K562 (cell line): ENCODE data around the gene CSRNP2. TPM values are rescaled to one million over a fixed set of nuclear protein-coding genes. Genes with fewer than 3 reads are reported as not detected.
A peak's percentile ranks its signal among the peaks of the same experiment; 100 is the strongest.

ENCODE experiments used
- CUX1 ChIP-seq: fragments of 200-800 bp; sonication (Bioruptor generic); IDR thresholded peaks from 2 replicates; pipeline ENCODE4 v1.6.1; 2016; ENCODE audit warnings: missing genetic modification characterization, missing compliant biosample characterization
- DNMT1 ChIP-seq: fragments of 450-650 bp; IDR thresholded peaks from 2 replicates; pipeline ENCODE4 v1.6.1; 2016; ENCODE audit warnings: antibody characterized with exemption, mild to moderate bottlenecking
- ETS2 ChIP-seq: IDR thresholded peaks from 2 replicates; pipeline ENCODE4 v1.6.1; 2016; ENCODE audit warnings: borderline replicate concordance, missing genetic modification characterization, mild to moderate bottlenecking, moderate library complexity, missing compliant biosample characterization; ENCODE audit not compliant: poor library complexity, severe bottlenecking
- ETV6 ChIP-seq, 3 experiments: fragments of 150-350 bp in 1 of 3; sonication (generic) in 1 of 3; formaldehyde crosslinking in 1 of 3; IDR thresholded peaks; 2 replicates each; pipeline versions ENCODE4 v1.6.1 to v1.8.0; 2014 to 2022; ENCODE audit warnings: borderline replicate concordance in 2 of 3, low read depth in 2 of 3, antibody characterized with exemption in 1 of 3, low read length in 1 of 3, mild to moderate bottlenecking in 1 of 3, missing genetic modification reagents in 1 of 3
- FOXA3 ChIP-seq, 2 experiments: fragments of 450-650 bp in 1 of 2; sonication (generic) in 1 of 2; formaldehyde crosslinking; IDR thresholded peaks in 1 of 2; conservative IDR thresholded peaks in 1 of 2; 2 replicates each; pipeline versions ENCODE4 v1.4.0 to v1.8.0; 2020 to 2022; ENCODE audit warnings: mild to moderate bottlenecking in 2 of 2, missing genetic modification reagents in 1 of 2
- FOXM1 ChIP-seq, 2 experiments: fragments of 450-650 bp in 1 of 2; sonication (generic) in 1 of 2; formaldehyde crosslinking in 1 of 2; IDR thresholded peaks; 2 replicates each; pipeline versions ENCODE4 v1.6.1 to v1.9.0; 2017 to 2022; ENCODE audit warnings: low read depth in 2 of 2, mild to moderate bottlenecking in 2 of 2, missing genetic modification reagents in 1 of 2, moderate library complexity in 1 of 2
- GATAD2B ChIP-seq: fragments of 450-650 bp; IDR thresholded peaks from 2 replicates; pipeline ENCODE4 v1.6.1; 2017; ENCODE audit warnings: mild to moderate bottlenecking, borderline replicate concordance
- IRF2 ChIP-seq: sonication (generic); formaldehyde crosslinking; IDR thresholded peaks from 2 replicates; pipeline ENCODE4 v1.8.1; 2022; ENCODE audit warnings: mild to moderate bottlenecking, missing genetic modification reagents
- L3MBTL2 ChIP-seq: fragments of 450-650 bp; IDR thresholded peaks from 2 replicates; pipeline ENCODE4 v1.6.1; 2016; ENCODE audit warnings: mild to moderate bottlenecking, moderate library complexity
- RCOR1 ChIP-seq, 2 experiments: IDR thresholded peaks; 2 replicates each; pipeline ENCODE4 v1.6.1; 2012; ENCODE audit warnings: low read depth in 2 of 2, low read length in 2 of 2, borderline replicate concordance in 1 of 2, improper control_type of control experiment in 1 of 2
- SIN3A ChIP-seq, 2 experiments: fragments of 150-350 bp in 1 of 2; IDR thresholded peaks; 2 replicates each; pipeline ENCODE4 v1.6.1; 2011 to 2016; ENCODE audit warnings: borderline replicate concordance in 2 of 2, low read depth in 2 of 2, low read length in 2 of 2, mild to moderate bottlenecking in 2 of 2, moderate library complexity in 2 of 2; ENCODE audit not compliant: control insufficient read depth in 1 of 2
- SIRT6 ChIP-seq: IDR thresholded peaks from one replicate; pipeline ENCODE4 v1.6.1; 2012; ENCODE audit warnings: low read depth, mild to moderate bottlenecking, control low read depth, inconsistent platforms, low read length, moderate library complexity
- TAF9B ChIP-seq: fragments of 450-650 bp; IDR thresholded peaks from 2 replicates; pipeline ENCODE4 v1.6.1; 2018; ENCODE audit warnings: mild to moderate bottlenecking; ENCODE audit not compliant: partially characterized antibody
- TSC22D4 ChIP-seq: fragments of 450-650 bp; IDR thresholded peaks from 2 replicates; pipeline ENCODE4 v1.6.1; 2016; ENCODE audit warnings: missing genetic modification characterization, missing biosample characterization, control low read depth
- ZBTB1 ChIP-seq: sonication (generic); formaldehyde crosslinking; IDR thresholded peaks from 2 replicates; pipeline ENCODE4 v1.8.1; 2023; ENCODE audit warnings: missing genetic modification reagents, low read depth, mild to moderate bottlenecking, borderline replicate concordance
- ZFP91 ChIP-seq: sonication (generic); formaldehyde crosslinking; IDR thresholded peaks from 2 replicates; pipeline ENCODE4 v1.8.0; 2022; ENCODE audit warnings: mild to moderate bottlenecking, missing genetic modification reagents
- ZNF444 ChIP-seq: fragments of 250-450 bp; sonication (Bioruptor Pico); IDR thresholded peaks from 2 replicates; pipeline ENCODE4 v1.4.0; 2020; ENCODE audit warnings: mild to moderate bottlenecking, moderate library complexity
- polyA plus RNA-seq, 8 experiments: library from polyadenylated mRNA; depleted of rRNA in 4 of 8; stranded (reverse) in 5 of 8; unstranded in 3 of 8; fragments of >200 nt; fragmentation: Nextera tagmentation in 2 of 8; fragmentation: Illumina TruSeq in 1 of 8; extraction: Ambion mirVana in 2 of 8; extraction: Trizol in 1 of 8; gene quantifications; 2 replicates each; pipeline versions ENCODE4 v1.2.1 to v1.2.3, GENCODE V29; 2011 to 2014; ENCODE audit warnings: inconsistent platforms in 1 of 8, missing spikeins in 1 of 8
- total RNA-seq, 7 experiments: library from RNA; depleted of rRNA in 6 of 7; stranded (reverse); fragments of >200 nt in 6 of 7; fragmentation: Illumina TruSeq in 2 of 7; extraction: Trizol in 2 of 7; gene quantifications; 2 replicates each; pipeline versions ENCODE4 v1.2.1 to v1.2.3, GENCODE V29; 2011 to 2021; ENCODE audit warnings: low replicate concordance in 1 of 7

The CSRNP2 gene
- total and polyA plus RNA-seq, 9 of the 15 experiments (the other 6 are each of a cell fraction or from before 2014, with no cell fraction given) = 1.6 to 13.9 (median 5.9) TPM

GRCh38 chr12:51021694-51022093 lies 61.7 kb downstream of the CSRNP2 start (continued):
- TF ChIP-seq TSC22D4 (tag) (no peak), L3MBTL2 (peak; percentile 67; the same call in 1 of the 2 replicates), IRF2 (no peak), ETS2 (no peak), ZFP91 (CRISPR knock-in tag) (no peak), ETV6 (IDR thresholded peaks at IDR 0.05; ENCODE audit: borderline replicate concordance in 1 of 2, low read depth in 2 of 2, low read length in 1 of 2) (peak; percentile 63 to 83; a peak in 3 of 4 replicates), ETV6 (CRISPR knock-in tag; IDR thresholded peaks at IDR 0.05; ENCODE audit: borderline replicate concordance) (no peak), RCOR1 (IDR thresholded peaks at IDR 0.05; ENCODE audit: borderline replicate concordance in 1 of 2, low read depth in 2 of 2, low read length in 2 of 2) (peak in 1 of 2 experiments; percentile 92; a peak in 3 of 4 replicates), ZNF444 (CRISPR knock-in tag) (no peak), SIN3A (IDR thresholded peaks at IDR 0.05; ENCODE audit: borderline replicate concordance in 2 of 2, control insufficient read depth in 1 of 2, low read depth in 2 of 2, low read length in 2 of 2) (peak in 1 of 2 experiments; percentile 95; a peak in 3 of 4 replicates), GATAD2B (peak; percentile 25; the same call in 1 of the 2 replicates), FOXM1 (IDR thresholded peaks at IDR 0.05; ENCODE audit: low read depth) (peak; percentile 81), FOXM1 (CRISPR knock-in tag; IDR thresholded peaks at IDR 0.05; ENCODE audit: low read depth) (no peak), SIRT6 (no peak), CUX1 (CRISPR knock-in tag) (no peak), ZBTB1 (no peak), TAF9B (peak; percentile 97), FOXA3 (CRISPR knock-in tag; conservative IDR thresholded peaks at IDR 0.05 in 1 of 2, IDR thresholded peaks at IDR 0.05 in 1 of 2) (no peak), DNMT1 (no peak)
